HG03139 (cell line): ENCODE measurements around the gene SLC44A2.

ENCODE experiments used
- ATAC-seq: cut with Tn5 transposase; IDR thresholded peaks from one replicate; pipeline ENCODE4 v1.9.1; 2021; ENCODE audit not compliant: unreplicated experiment

Gene SLC44A2

GRCh38 chr19:10680545-10681135 lies 55.3 kb downstream of the SLC44A2 start:
- ATAC-seq: no peak

DNA sequence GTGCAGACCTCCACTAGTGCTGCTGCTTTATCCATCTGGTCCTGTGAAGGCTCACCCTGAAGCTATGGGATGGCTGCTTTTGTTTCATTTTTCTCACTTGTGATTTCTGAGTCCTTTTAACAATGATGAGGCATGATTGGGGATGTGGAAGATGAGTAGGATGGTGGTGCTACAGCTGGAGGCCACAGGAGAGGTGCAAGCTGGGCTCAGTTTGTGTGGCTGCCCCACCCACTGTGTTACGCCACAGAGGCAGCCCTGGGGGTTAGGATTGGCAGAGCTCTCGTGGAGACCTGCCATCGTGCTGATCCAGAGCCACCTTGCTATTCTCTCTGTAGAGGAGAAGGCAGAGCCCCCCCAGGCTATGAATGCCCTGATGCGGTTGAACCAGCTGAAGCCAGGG lies 56.3 kb downstream of the SLC44A2 start:
- no peak for ATAC-seq

DNA sequence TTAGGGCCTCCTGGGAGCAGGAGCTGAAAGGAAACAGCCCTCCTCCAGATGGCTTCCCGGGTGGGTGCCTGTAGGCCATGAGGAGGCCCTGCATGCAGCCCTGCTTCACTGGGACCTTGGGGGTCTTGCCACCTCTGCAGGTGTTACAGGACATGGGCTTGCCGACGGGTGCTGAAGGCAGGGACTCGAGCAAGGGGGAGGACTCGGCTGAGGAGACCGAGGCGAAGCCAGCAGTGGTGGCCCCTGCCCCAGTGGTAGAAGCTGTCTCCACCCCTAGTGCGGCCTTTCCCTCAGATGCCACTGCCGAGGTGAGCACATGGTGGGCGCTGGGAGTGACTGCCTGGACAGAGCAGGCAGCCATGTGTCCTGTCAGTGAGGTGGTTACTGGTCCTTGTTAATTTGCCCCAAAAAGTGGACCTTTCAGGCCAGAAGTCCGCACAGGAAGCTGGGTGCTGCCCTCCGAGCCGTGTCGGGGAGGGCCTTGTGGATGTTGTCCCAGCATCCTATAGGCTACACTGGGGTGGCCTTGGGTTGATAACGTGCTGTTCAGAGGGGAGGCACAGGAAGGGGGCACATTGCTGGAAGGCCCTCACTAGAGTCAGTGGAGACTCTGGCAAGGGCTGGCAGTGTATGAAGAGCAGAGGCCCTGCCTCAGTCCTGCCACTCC lies 57.2 kb downstream of the SLC44A2 start:
- ATAC-seq: no peak

DNA sequence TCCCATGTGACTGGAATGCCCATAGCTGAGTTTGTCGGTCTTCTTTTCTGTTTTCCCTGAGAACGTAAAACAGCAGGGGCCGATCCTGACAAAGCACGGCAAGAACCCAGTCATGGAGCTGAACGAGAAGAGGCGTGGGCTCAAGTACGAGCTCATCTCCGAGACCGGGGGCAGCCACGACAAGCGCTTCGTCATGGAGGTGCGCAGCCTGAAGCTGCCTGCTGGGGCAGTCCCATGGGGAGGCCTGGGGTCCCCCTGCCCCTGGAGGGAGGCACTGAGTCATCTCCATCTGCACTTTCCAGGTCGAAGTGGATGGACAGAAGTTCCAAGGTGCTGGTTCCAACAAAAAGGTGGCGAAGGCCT lies 57.7 kb downstream of the SLC44A2 start:
- ATAC-seq: no peak

DNA sequence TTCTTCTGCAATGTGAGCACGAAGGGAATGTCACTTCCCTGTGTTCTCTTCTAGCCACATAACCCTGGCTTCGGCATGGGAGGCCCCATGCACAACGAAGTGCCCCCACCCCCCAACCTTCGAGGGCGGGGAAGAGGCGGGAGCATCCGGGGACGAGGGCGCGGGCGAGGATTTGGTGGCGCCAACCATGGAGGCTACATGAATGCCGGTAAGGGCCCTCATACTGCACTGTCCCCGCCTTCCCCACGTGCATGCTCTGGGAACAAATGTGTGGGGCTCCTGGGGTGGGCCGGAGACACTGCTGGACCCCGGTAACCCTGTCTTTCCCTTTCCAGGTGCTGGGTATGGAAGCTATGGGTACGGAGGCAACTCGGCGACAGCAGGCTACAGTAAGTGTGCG lies 58.2 kb downstream of the SLC44A2 start:
- no peak for ATAC-seq

- no peak for ATAC-seq
Measured at GRCh38 chr19:10685210-10685609, 59.9 kb downstream of the SLC44A2 start.

GRCh38 chr19:10686193-10686592 lies 60.8 kb downstream of the SLC44A2 start:
- ATAC-seq: no peak

- ATAC-seq: no peak
Measured at GRCh38 chr19:10686661-10687517, 61.5 kb downstream of the SLC44A2 start.

DNA sequence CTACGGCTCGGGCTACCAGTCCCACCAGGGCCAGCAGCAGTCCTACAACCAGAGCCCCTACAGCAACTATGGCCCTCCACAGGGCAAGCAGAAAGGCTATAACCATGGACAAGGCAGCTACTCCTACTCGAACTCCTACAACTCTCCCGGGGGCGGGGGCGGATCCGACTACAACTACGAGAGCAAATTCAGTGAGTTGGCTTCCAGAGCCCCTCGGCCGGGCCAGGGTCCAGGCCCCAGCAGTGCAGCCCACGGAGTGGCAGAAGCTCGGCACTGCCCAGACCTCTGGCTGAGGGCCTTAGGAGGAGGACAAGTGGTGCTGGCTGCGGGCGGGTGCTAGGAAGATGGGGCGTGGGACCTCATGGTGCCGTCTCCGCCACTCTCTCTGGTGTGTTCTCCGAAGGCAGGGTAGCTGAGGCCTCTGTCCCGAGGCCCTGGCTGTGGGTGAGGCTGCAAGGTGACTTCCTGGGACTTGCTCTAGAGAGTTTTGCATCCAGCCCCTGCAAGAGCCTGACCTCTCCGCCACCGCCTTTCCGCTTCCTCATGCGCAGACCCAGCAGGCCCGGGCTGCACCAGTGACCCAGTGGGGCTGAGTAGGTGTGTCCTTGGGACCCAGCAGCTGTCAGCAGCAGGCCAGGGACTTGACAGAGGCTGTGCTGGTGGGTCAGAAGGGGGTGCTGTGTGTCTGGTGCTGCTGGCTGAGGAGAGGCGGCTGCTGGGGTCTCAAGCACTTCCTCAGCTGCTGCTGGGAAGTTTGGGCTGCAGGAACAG lies 62.4 kb downstream of the SLC44A2 start:
- no peak for ATAC-seq

- ATAC-seq: no peak
Measured at GRCh38 chr19:10688545-10689280, 63.4 kb downstream of the SLC44A2 start.

- ATAC-seq: no peak
Measured at GRCh38 chr19:10690341-10690781, 65.0 kb downstream of the SLC44A2 start.

GRCh38 chr19:10691178-10691881 lies 66.0 kb downstream of the SLC44A2 start:
- no peak for ATAC-seq

- ATAC-seq: no peak
Measured at GRCh38 chr19:10691883-10692282, 66.5 kb downstream of the SLC44A2 start.

DNA sequence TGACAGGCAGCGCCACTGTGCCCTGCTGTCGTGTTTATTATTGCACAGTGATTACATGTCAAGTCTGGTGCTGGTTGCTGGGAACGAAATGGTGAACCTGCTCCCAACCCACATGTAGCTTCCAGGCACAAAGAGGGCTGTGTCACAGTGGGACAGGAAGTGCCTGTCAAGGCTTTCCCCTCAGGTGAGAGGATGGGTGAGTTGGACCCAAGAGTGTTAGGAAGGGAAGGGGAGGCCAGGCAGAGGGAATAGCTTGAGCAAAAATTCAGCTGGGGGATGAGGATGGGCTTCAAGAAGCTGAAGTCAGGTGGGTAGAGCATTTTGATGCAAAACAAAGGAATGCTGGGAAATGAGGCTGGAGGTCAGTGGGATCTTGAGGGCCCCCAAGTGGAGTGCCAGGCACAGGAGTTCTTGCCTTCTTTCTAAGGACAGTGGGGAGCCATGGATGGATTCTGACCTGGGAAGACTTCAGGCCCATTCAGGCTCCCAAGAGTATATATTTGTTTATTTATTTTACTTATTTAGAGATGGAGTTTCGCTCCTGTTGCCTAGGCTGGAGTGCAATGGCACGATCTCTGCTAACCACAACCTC lies 67.4 kb downstream of the SLC44A2 start:
- no peak for ATAC-seq
